Stomach smooth muscle (tissue), 2 donors: ENCODE measurements around the gene ZNF230.
A peak's percentile ranks its signal among the peaks of the same experiment; 100 is the strongest.

Source experiments
- H3K27ac ChIP-seq: one replicate; pipeline ENCODE4 v1.7.0; 2013; ENCODE audit warnings: mild to moderate bottlenecking, low read length, inconsistent platforms
- H3K27me3 ChIP-seq, 2 donors: one replicate each; pipeline ENCODE4 v1.7.0; 2013; ENCODE audit warnings: low read length in 2 of 2; ENCODE audit not compliant: insufficient read depth in 2 of 2, control insufficient read depth in 1 of 2
- H3K36me3 ChIP-seq, 2 donors: one replicate each; pipeline ENCODE4 v1.7.0; 2013; ENCODE audit warnings: low read length in 2 of 2; ENCODE audit not compliant: control insufficient read depth in 2 of 2, insufficient read depth in 2 of 2
- H3K4me1 ChIP-seq: one replicate; pipeline ENCODE4 v1.7.0; 2013; ENCODE audit warnings: low read length; ENCODE audit not compliant: control insufficient read depth, insufficient read depth
- H3K4me3 ChIP-seq, 2 donors: one replicate each; pipeline ENCODE4 v1.7.0; 2013; ENCODE audit warnings: low read length in 2 of 2
- H3K9ac ChIP-seq, 2 donors: one replicate each; pipeline ENCODE4 v1.7.0; 2013; ENCODE audit warnings: low read length in 2 of 2, mild to moderate bottlenecking in 1 of 2
- H3K9me3 ChIP-seq, 2 donors: one replicate each; pipeline ENCODE4 v1.7.0; 2013; ENCODE audit warnings: low read length in 2 of 2; ENCODE audit not compliant: control insufficient read depth in 2 of 2
- donor health status: healthy.
- donor health status: Pancreatic carcinoma.

The ZNF230 gene

GRCh38 chr19:44002212-44002565 is 568 bp upstream of the ZNF230 start:
- peak overlapping the region; percentile 56 to 93 for H3K9ac ChIP-seq
- peaks cover 4 to 7% of the 10 kb centered on the region in 2 donors for H3K36me3 ChIP-seq
- H3K27ac ChIP-seq, result peak overlapping the region; percentile 60
- H3K4me1 ChIP-seq, result peaks cover 14% of the 10 kb centered on the region
- H3K9me3 ChIP-seq, result peaks cover 2 to 7% of the 10 kb centered on the region in 2 donors
- H3K27me3 ChIP-seq, result no peaks in the 10 kb centered on the region
- H3K4me3 ChIP-seq, result peak overlapping the region; percentile 86 to 99

- Histone ChIP-seq H3K4me3 (peak overlapping the region; percentile 86 to 99), H3K27me3 (no peaks in the 10 kb centered on the region), H3K9ac (peak overlapping the region; percentile 56 to 93), H3K4me1 (peaks cover 14% of the 10 kb centered on the region), H3K36me3 (peaks cover 15 to 16% of the 10 kb centered on the region in 2 donors), H3K9me3 (peaks cover 6 to 7% of the 10 kb centered on the region in 2 donors), H3K27ac (peak overlapping the region; percentile 60)
Measured at GRCh38 chr19:44003461-44004009, 778 bp downstream of the ZNF230 start.

- H3K27me3 ChIP-seq, result no peaks in the 10 kb centered on the region
- H3K36me3 ChIP-seq, result peaks cover 37 to 39% of the 10 kb centered on the region in 2 donors
- no peak overlapping the region for H3K9ac ChIP-seq
- H3K4me1 ChIP-seq, result peaks cover 14% of the 10 kb centered on the region
- H3K9me3 ChIP-seq, result peaks cover 22 to 29% of the 10 kb centered on the region in 2 donors
- H3K27ac ChIP-seq, result no peak overlapping the region
- no peak overlapping the region for H3K4me3 ChIP-seq
Measured at GRCh38 chr19:44005973-44006372, 3.2 kb downstream of the ZNF230 start.

GRCh38 chr19:44007473-44007872 is 4.7 kb downstream of the ZNF230 start:
- Histone ChIP-seq H3K9me3 (peaks cover 23 to 39% of the 10 kb centered on the region in 2 donors), H3K9ac (no peak overlapping the region), H3K27ac (no peak overlapping the region), H3K4me1 (peaks cover 8% of the 10 kb centered on the region), H3K36me3 (peaks cover 49 to 50% of the 10 kb centered on the region in 2 donors), H3K4me3 (no peak overlapping the region), H3K27me3 (no peaks in the 10 kb centered on the region)

- peaks cover 23 to 43% of the 10 kb centered on the region in 2 donors for H3K9me3 ChIP-seq
- no peaks in the 10 kb centered on the region for H3K27me3 ChIP-seq
- H3K4me3 ChIP-seq, result peak overlapping the region in 1 of 2 donors; percentile 17
- H3K36me3 ChIP-seq, result peaks cover 49 to 56% of the 10 kb centered on the region in 2 donors
- no peaks in the 10 kb centered on the region for H3K4me1 ChIP-seq
- no peak overlapping the region for H3K9ac ChIP-seq
- H3K27ac ChIP-seq, result no peak overlapping the region
Measured at GRCh38 chr19:44010468-44010867, 7.7 kb downstream of the ZNF230 start.

- Histone ChIP-seq H3K36me3 (no peaks in the 10 kb centered on the region), H3K27ac (no peak overlapping the region), H3K4me1 (no peaks in the 10 kb centered on the region), H3K9ac (no peak overlapping the region), H3K9me3 (no peaks in the 10 kb centered on the region), H3K4me3 (no peak overlapping the region), H3K27me3 (no peaks in the 10 kb centered on the region)
Measured at GRCh38 chr19:44019498-44019897, 16.7 kb downstream of the ZNF230 start.

GRCh38 chr19:44021221-44021620 is 18.5 kb downstream of the ZNF230 start:
- Histone ChIP-seq H3K27me3 (no peaks in the 10 kb centered on the region), H3K4me1 (peaks cover 6% of the 10 kb centered on the region), H3K27ac (no peak overlapping the region), H3K9ac (no peak overlapping the region), H3K9me3 (no peaks in the 10 kb centered on the region), H3K36me3 (no peaks in the 10 kb centered on the region), H3K4me3 (no peak overlapping the region)

GRCh38 chr19:44024900-44025216 is 22.1 kb downstream of the ZNF230 start:
- H3K4me3 ChIP-seq, result peak overlapping the region; percentile 88 to 95
- H3K9me3 ChIP-seq, result peaks cover 2 to 12% of the 10 kb centered on the region in 2 donors
- H3K36me3 ChIP-seq, result peaks cover 28 to 29% of the 10 kb centered on the region in 2 donors
- peaks cover 6% of the 10 kb centered on the region for H3K4me1 ChIP-seq
- peak overlapping the region; percentile 77 to 81 for H3K9ac ChIP-seq
- no peak overlapping the region for H3K27ac ChIP-seq
- H3K27me3 ChIP-seq, result no peaks in the 10 kb centered on the region

GRCh38 chr19:44025217-44025936 is 22.6 kb downstream of the ZNF230 start, which contains the start of gene ZNF222:
TSS of gene ZNF222 (plus strand) at chr19:44025379. CDS start at chr19:44025437, 58 bp downstream.
- Histone ChIP-seq H3K4me1 (peaks cover 6% of the 10 kb centered on the region), H3K9me3 (peaks cover 4 to 16% of the 10 kb centered on the region in 2 donors), H3K9ac (peak within 1 kb of the TSS; percentile 77 to 81), H3K27me3 (no peaks in the 10 kb centered on the region), H3K27ac (peak within 1 kb of the TSS; percentile 46), H3K4me3 (peak within 1 kb of the TSS; percentile 88 to 95), H3K36me3 (peaks cover 32 to 34% of the 10 kb centered on the region in 2 donors)

GRCh38 chr19:44026622-44027021 is 23.9 kb downstream of the ZNF230 start:
- H3K4me3 ChIP-seq, result no peak overlapping the region

More at GRCh38 chr19:44026622-44027021, 23.9 kb downstream of the ZNF230 start:
- Histone ChIP-seq H3K36me3 (peaks cover 42 to 44% of the 10 kb centered on the region in 2 donors), H3K4me1 (peaks cover 6% of the 10 kb centered on the region), H3K9me3 (peaks cover 15 to 22% of the 10 kb centered on the region in 2 donors), H3K27ac (no peak overlapping the region), H3K27me3 (no peaks in the 10 kb centered on the region), H3K9ac (no peak overlapping the region)
